Body of pancreas (tissue), 4 donors: ENCODE data around the gene DNM2.

Experiments used
- POLR2A ChIP-seq, 3 donors: fragments of 450-650 bp; IDR thresholded peaks; one replicate each; pipeline ENCODE4 v1.6.1; 2016; ENCODE audit warnings: antibody characterized with exemption in 3 of 3, mild to moderate bottlenecking in 2 of 3
- TF ChIP-seq, protein P1 (sequence below), 7 experiments: fragments of 450-650 bp in 4 of 7; fragments of 200-600 bp in 3 of 7; sonication (generic) in 3 of 7; IDR thresholded peaks; one replicate each; pipeline ENCODE4 v1.5.1; 2016 to 2019; ENCODE audit warnings: antibody characterized with exemption in 7 of 7

DNA sequence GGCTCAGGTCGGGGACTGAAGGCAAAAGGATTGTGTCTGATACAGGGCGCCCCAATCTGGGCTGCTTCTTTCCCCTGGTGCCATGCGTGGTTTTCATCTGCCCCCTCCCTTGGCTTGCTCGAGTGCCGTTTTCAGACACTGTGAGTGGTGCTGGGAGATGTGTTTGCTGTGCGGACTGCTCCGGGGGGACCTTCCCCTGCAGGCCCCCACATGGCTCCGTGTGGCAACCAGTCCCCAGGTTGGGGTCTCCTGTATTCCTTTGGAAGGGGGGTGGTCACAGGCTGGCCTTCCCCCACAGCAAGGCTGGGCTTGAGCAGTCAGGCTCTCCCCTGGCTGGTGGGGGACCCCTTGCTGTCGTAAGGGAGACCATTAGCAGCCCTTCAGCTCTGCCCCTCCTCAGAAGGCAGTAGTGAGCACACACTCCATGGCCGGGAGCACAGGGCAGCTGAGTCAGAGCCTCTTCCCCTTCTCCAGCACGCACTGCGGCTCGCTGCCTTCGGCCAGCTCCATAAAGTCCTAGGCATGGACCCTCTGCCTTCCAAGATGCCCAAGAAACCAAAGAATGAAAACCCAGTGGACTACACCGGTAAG, 37.2 kb upstream of the DNM2 start:
- TF ChIP-seq, protein P1, sequence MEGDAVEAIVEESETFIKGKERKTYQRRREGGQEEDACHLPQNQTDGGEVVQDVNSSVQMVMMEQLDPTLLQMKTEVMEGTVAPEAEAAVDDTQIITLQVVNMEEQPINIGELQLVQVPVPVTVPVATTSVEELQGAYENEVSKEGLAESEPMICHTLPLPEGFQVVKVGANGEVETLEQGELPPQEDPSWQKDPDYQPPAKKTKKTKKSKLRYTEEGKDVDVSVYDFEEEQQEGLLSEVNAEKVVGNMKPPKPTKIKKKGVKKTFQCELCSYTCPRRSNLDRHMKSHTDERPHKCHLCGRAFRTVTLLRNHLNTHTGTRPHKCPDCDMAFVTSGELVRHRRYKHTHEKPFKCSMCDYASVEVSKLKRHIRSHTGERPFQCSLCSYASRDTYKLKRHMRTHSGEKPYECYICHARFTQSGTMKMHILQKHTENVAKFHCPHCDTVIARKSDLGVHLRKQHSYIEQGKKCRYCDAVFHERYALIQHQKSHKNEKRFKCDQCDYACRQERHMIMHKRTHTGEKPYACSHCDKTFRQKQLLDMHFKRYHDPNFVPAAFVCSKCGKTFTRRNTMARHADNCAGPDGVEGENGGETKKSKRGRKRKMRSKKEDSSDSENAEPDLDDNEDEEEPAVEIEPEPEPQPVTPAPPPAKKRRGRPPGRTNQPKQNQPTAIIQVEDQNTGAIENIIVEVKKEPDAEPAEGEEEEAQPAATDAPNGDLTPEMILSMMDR (IDR thresholded peaks at IDR 0.05), result no peak
- no peak for TF ChIP-seq POLR2A (IDR thresholded peaks at IDR 0.05)
